Iris pigment epithelial cell (primary cell): ENCODE data around the gene S100A2.
"Not testable (repeated sequence)": the region's sequence is repeated elsewhere in the genome, so short reads cannot be mapped to it uniquely, and the experiment has no call there.

Experiments used
- DNase-seq: peaks from one replicate; pipeline ENCODE4 v3.0.0-alpha.2; 2011; ENCODE audit warnings: low read depth

S100A2 gene

GRCh38 chr1:153588482-153588881 lies 22.8 kb upstream of the S100A2 start:
- DNase-seq, result no peak

- not testable (repeated sequence) for DNase-seq
Observed at GRCh38 chr1:153588033-153588432, 22.4 kb upstream of the S100A2 start.

GRCh38 chr1:153587314-153587713 lies 21.7 kb upstream of the S100A2 start:
- DNase-seq, result no peak

GRCh38 chr1:153586347-153586746 lies 20.7 kb upstream of the S100A2 start:
- DNase-seq, result no peak

GRCh38 chr1:153585006-153585405 lies 19.4 kb upstream of the S100A2 start:
- no peak for DNase-seq

- peak; percentile 62 for DNase-seq
Observed at GRCh38 chr1:153583976-153584375, 18.3 kb upstream of the S100A2 start.

GRCh38 chr1:153583514-153583913 lies 17.9 kb upstream of the S100A2 start:
- DNase-seq, result not testable (repeated sequence)

- not testable (repeated sequence) for DNase-seq
Observed at GRCh38 chr1:153582836-153583235, 17.2 kb upstream of the S100A2 start.

GRCh38 chr1:153578936-153579335 lies 13.3 kb upstream of the S100A2 start:
- DNase-seq, result no peak

GRCh38 chr1:153578490-153578889 lies 12.8 kb upstream of the S100A2 start:
- DNase-seq, result no peak

- no peak for DNase-seq
Observed at GRCh38 chr1:153577624-153578051, 12.0 kb upstream of the S100A2 start.

- DNase-seq, result no peak
Observed at GRCh38 chr1:153577138-153577537, 11.5 kb upstream of the S100A2 start.

- DNase-seq, result not testable (repeated sequence)
Observed at GRCh38 chr1:153575497-153575896, 9.9 kb upstream of the S100A2 start.

GRCh38 chr1:153575081-153575491 lies 9.4 kb upstream of the S100A2 start:
- DNase-seq, result not testable (repeated sequence)

- no peak for DNase-seq
Observed at GRCh38 chr1:153573351-153573750, 7.7 kb upstream of the S100A2 start.

- DNase-seq, result peak; percentile 77
Observed at GRCh38 chr1:153572569-153573015, 6.9 kb upstream of the S100A2 start.

GRCh38 chr1:153571706-153572105 lies 6.1 kb upstream of the S100A2 start:
- no peak for DNase-seq

- no peak for DNase-seq
Observed at GRCh38 chr1:153570874-153571273, 5.2 kb upstream of the S100A2 start.

- no peak for DNase-seq
Observed at GRCh38 chr1:153569465-153569864, 3.8 kb upstream of the S100A2 start.

- peak; percentile 78 for DNase-seq
Observed at GRCh38 chr1:153568367-153569099, 2.9 kb upstream of the S100A2 start.

GRCh38 chr1:153567621-153568366 lies 2.1 kb upstream of the S100A2 start:
- DNase-seq, result peak; percentile 29

GRCh38 chr1:153566414-153567371 lies 1.0 kb upstream of the S100A2 start:
- DNase-seq, result peak; percentile 99
